ENCODE data around the gene RENBP.

Gene RENBP

GRCh38 chrX:153991013-153991580, 46.7 kb upstream of the RENBP start:
- TF ChIP-seq FOXP2 (optimal IDR thresholded peaks at IDR 0.05; ENCODE audit: borderline replicate concordance, extremely low read depth, extremely low read length, insufficient read depth) (no peak), SIN3A (IDR thresholded peaks at IDR 0.05; ENCODE audit: borderline replicate concordance, insufficient read depth, low read length) (no peak), TAF1 (IDR thresholded peaks at IDR 0.05; ENCODE audit: borderline replicate concordance, insufficient read depth, low read length) (no peak), REST (IDR thresholded peaks at IDR 0.05; ENCODE audit: insufficient read depth in 1 of 2, low read depth in 2 of 2, low read length in 2 of 2) (no peak), POLR2AphosphoS5 (IDR thresholded peaks at IDR 0.05; ENCODE audit: low read depth, low read length) (no peak)

- TF ChIP-seq FOXP2 (optimal IDR thresholded peaks at IDR 0.05; ENCODE audit: borderline replicate concordance, extremely low read depth, extremely low read length, insufficient read depth) (no peak), SIN3A (IDR thresholded peaks at IDR 0.05; ENCODE audit: borderline replicate concordance, insufficient read depth, low read length) (no peak), TAF1 (IDR thresholded peaks at IDR 0.05; ENCODE audit: borderline replicate concordance, insufficient read depth, low read length) (no peak), REST (IDR thresholded peaks at IDR 0.05; ENCODE audit: insufficient read depth in 1 of 2, low read depth in 2 of 2, low read length in 2 of 2) (no peak), POLR2AphosphoS5 (IDR thresholded peaks at IDR 0.05; ENCODE audit: low read depth, low read length) (no peak)
These were observed 45.7 kb upstream of the RENBP start for GRCh38 chrX:153989973-153990655.

- TF ChIP-seq TAF1 (IDR thresholded peaks at IDR 0.05; ENCODE audit: borderline replicate concordance, insufficient read depth, low read length): no peak
- no peak for TF ChIP-seq REST (IDR thresholded peaks at IDR 0.05; ENCODE audit: insufficient read depth in 1 of 2, low read depth in 2 of 2, low read length in 2 of 2)
- TF ChIP-seq FOXP2 (optimal IDR thresholded peaks at IDR 0.05; ENCODE audit: borderline replicate concordance, extremely low read depth, extremely low read length, insufficient read depth): no peak
- no peak for TF ChIP-seq POLR2AphosphoS5 (IDR thresholded peaks at IDR 0.05; ENCODE audit: low read depth, low read length)
- TF ChIP-seq SIN3A (IDR thresholded peaks at IDR 0.05; ENCODE audit: borderline replicate concordance, insufficient read depth, low read length): no peak
These were observed 44.0 kb upstream of the RENBP start for GRCh38 chrX:153988493-153988892.

GRCh38 chrX:153984351-153985178, 40.1 kb upstream of the RENBP start:
- TF ChIP-seq POLR2AphosphoS5 (IDR thresholded peaks at IDR 0.05; ENCODE audit: low read depth, low read length) (no peak), SIN3A (IDR thresholded peaks at IDR 0.05; ENCODE audit: borderline replicate concordance, insufficient read depth, low read length) (no peak), REST (IDR thresholded peaks at IDR 0.05; ENCODE audit: insufficient read depth in 1 of 2, low read depth in 2 of 2, low read length in 2 of 2) (no peak), FOXP2 (optimal IDR thresholded peaks at IDR 0.05; ENCODE audit: borderline replicate concordance, extremely low read depth, extremely low read length, insufficient read depth) (no peak), TAF1 (IDR thresholded peaks at IDR 0.05; ENCODE audit: borderline replicate concordance, insufficient read depth, low read length) (no peak)

Measured in PFSK-1 (cell line).